Endodermal cell (in vitro differentiated cells): Measurements from ENCODE around the gene LCMT2. TPM values are rescaled to one million over a fixed set of nuclear protein-coding genes. Genes with fewer than 3 reads are reported as not detected.

Source experiments
- DNase-seq: peaks from one replicate; pipeline ENCODE4 v3.0.0-alpha.2; 2017
- H3K27ac ChIP-seq: 2 replicates; pipeline ENCODE4 v1.5.1; 2013; ENCODE audit warnings: mild to moderate bottlenecking, low read depth, low read length, moderate library complexity
- H3K27me3 ChIP-seq: 2 replicates; pipeline ENCODE4 v1.6.1; 2013; ENCODE audit warnings: mild to moderate bottlenecking, low read length, moderate library complexity; ENCODE audit not compliant: insufficient read depth, control insufficient read depth, poor library complexity, severe bottlenecking
- H3K36me3 ChIP-seq: 2 replicates; pipeline ENCODE4 v1.7.0; 2013; ENCODE audit warnings: mild to moderate bottlenecking, low read length, moderate library complexity; ENCODE audit not compliant: control insufficient read depth, insufficient read depth
- H3K4me1 ChIP-seq: one replicate; pipeline ENCODE4 v1.7.0; 2013; ENCODE audit warnings: low read length; ENCODE audit not compliant: control insufficient read depth, insufficient read depth
- H3K4me3 ChIP-seq: 2 replicates; pipeline ENCODE4 v1.5.1; 2013; ENCODE audit warnings: mild to moderate bottlenecking, low read length, moderate library complexity
- H3K9ac ChIP-seq: 2 replicates; pipeline ENCODE4 v1.6.1; 2013; ENCODE audit warnings: mild to moderate bottlenecking, low read length, moderate library complexity; ENCODE audit not compliant: poor library complexity, severe bottlenecking; ENCODE audit errors: extremely low read depth
- H3K9me3 ChIP-seq: 2 replicates; pipeline ENCODE4 v1.6.1; 2013; ENCODE audit warnings: mild to moderate bottlenecking, low read length, moderate library complexity; ENCODE audit not compliant: control insufficient read depth
- H3K27ac Mint-ChIP-seq: 2 replicates; pipeline ENCODE4 v1.8.0; 2020; ENCODE audit warnings: mixed read lengths
- H3K27me3 Mint-ChIP-seq: 2 replicates; pipeline ENCODE4 v1.8.0; 2021; ENCODE audit warnings: mild to moderate bottlenecking, mixed read lengths; ENCODE audit not compliant: insufficient read depth
- H3K36me3 Mint-ChIP-seq: 2 replicates; pipeline ENCODE4 v1.8.0; 2020; ENCODE audit warnings: low read depth, mixed read lengths
- H3K4me1 Mint-ChIP-seq: 2 replicates; pipeline ENCODE4 v1.8.0; 2020; ENCODE audit warnings: mixed read lengths
- H3K4me3 Mint-ChIP-seq: 2 replicates; pipeline ENCODE4 v1.8.0; 2020; ENCODE audit warnings: mild to moderate bottlenecking, moderate library complexity, mixed read lengths
- H3K9me3 Mint-ChIP-seq: 2 replicates; pipeline ENCODE4 v1.8.0; 2020; ENCODE audit warnings: mild to moderate bottlenecking, mixed read lengths
- WGBS, 2 experiments: methylation state at CpG; one replicate each; pipeline versions ENCODE4 v1.1.5 to v1.1.7; 2013; ENCODE audit warnings: missing lambda C conversion rate in 2 of 2, mixed read lengths in 1 of 2; ENCODE audit not compliant: insufficient coverage in 1 of 2, insufficient read length in 1 of 2; 5-methylcytosine and 5-hydroxymethylcytosine counted together
- long read RNA-seq, 4 experiments: library from polyadenylated mRNA in 2 of 4; library from RNA in 1 of 4; library from capped mRNA in 1 of 4; stranded (forward) in 3 of 4; unstranded in 1 of 4; transcript quantifications; one replicate each; pipeline ENCODE4 v2.0.0, GENCODE V29; 2020 to 2021; ENCODE audit warnings: inconsistent platforms in 1 of 4
- polyA plus RNA-seq, 2 experiments: library from polyadenylated mRNA; stranded (reverse); fragments of 50-300 nt; gene quantifications; one replicate each; pipeline ENCODE4 v1.2.3, GENCODE V29; 2013
- total RNA-seq, 2 donors: library from RNA; stranded (reverse); fragmentation: NEBNext Ultra II Directional in 1 of 2; extraction: Animal tissue kit (Norgen Biotek cat#: 25700) in 1 of 2; gene quantifications; 2 replicates in 1 of 2; 3 replicates in 1 of 2; pipeline ENCODE4 v1.2.1, GENCODE V29; 2021
- TF ChIP-seq, protein P1 (sequence below): fragments of 200-600 bp; sonication (generic); conservative IDR thresholded peaks from 2 replicates; pipeline ENCODE4 v1.5.0; 2021; ENCODE audit warnings: antibody characterized with exemption, mild to moderate bottlenecking

Gene LCMT2, protein sequence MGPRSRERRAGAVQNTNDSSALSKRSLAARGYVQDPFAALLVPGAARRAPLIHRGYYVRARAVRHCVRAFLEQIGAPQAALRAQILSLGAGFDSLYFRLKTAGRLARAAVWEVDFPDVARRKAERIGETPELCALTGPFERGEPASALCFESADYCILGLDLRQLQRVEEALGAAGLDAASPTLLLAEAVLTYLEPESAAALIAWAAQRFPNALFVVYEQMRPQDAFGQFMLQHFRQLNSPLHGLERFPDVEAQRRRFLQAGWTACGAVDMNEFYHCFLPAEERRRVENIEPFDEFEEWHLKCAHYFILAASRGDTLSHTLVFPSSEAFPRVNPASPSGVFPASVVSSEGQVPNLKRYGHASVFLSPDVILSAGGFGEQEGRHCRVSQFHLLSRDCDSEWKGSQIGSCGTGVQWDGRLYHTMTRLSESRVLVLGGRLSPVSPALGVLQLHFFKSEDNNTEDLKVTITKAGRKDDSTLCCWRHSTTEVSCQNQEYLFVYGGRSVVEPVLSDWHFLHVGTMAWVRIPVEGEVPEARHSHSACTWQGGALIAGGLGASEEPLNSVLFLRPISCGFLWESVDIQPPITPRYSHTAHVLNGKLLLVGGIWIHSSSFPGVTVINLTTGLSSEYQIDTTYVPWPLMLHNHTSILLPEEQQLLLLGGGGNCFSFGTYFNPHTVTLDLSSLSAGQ
- total RNA-seq: 10 to 100 TPM; 12.6 to 13.2 TPM
- 9.9 TPM for polyA plus RNA-seq (2013, experiment 1 of 2)
- polyA plus RNA-seq (2013, experiment 2 of 2): 10.1 TPM
- long read RNA-seq, experiment 1, full-length matches to known transcripts: 3 of 3 reads
- long read RNA-seq, experiment 1, partial matches to known transcripts: 0 of 3 reads
- long read RNA-seq, experiment 1, other reads (novel, unspliced or antisense): 0 of 3 reads
- long read RNA-seq, experiment 2, full-length matches to known transcripts: 22 of 22 reads
- long read RNA-seq, experiment 2, partial matches to known transcripts: 0 of 22 reads
- long read RNA-seq, experiment 2, other reads (novel, unspliced or antisense): 0 of 22 reads
- long read RNA-seq, experiment 3, full-length matches to known transcripts: 62 of 62 reads
- long read RNA-seq, experiment 3, partial matches to known transcripts: 0 of 62 reads
- long read RNA-seq, experiment 3, other reads (novel, unspliced or antisense): 0 of 62 reads
- long read RNA-seq, experiment 4, full-length matches to known transcripts: 10 of 10 reads
- long read RNA-seq, experiment 4, partial matches to known transcripts: 0 of 10 reads
- long read RNA-seq, experiment 4, other reads (novel, unspliced or antisense): 0 of 10 reads

DNA sequence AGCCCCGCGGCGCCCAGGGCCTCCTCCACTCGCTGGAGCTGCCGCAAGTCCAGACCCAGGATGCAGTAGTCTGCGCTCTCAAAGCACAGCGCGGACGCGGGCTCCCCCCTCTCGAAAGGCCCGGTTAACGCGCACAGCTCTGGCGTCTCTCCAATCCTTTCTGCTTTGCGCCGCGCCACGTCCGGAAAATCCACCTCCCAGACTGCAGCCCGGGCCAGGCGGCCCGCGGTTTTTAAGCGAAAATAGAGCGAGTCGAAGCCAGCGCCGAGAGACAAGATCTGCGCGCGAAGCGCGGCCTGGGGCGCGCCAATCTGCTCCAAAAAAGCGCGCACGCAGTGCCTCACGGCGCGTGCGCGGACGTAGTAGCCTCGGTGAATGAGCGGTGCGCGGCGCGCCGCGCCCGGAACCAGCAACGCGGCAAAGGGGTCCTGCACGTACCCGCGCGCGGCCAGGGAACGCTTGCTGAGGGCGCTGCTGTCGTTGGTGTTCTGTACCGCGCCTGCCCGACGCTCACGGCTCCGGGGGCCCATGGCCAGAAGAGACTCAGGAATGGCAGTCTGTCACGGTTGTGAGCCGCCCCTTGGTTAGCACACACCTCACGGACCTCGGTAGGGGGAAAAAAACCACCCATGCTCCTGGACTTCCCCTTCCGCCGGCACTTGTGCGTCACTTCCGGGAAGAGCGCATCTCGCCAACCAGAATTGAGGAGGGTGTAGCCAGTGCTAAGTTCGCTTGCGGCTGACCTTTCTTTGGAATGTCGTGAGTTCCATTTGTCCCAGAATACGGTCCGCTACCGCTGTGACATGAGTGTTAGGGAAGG lies at the start of gene LCMT2:
LCMT2 (minus strand) TSS at position 614 of the 820 bp plus-strand sequence; CDS start at position 530, 84 bp downstream.
- H3K36me3 ChIP-seq: peaks cover 17% of the 10 kb centered on the region
- peak within 1 kb of the TSS; percentile 90 for H3K27ac ChIP-seq
- peaks cover 8% of the 10 kb centered on the region for H3K4me1 ChIP-seq
- H3K27me3 Mint-ChIP-seq: peaks cover 6% of the 10 kb centered on the region
- peak within 1 kb of the TSS; percentile 73 for H3K9ac ChIP-seq
- peaks cover 13% of the 10 kb centered on the region for H3K36me3 Mint-ChIP-seq
- peak within 1 kb of the TSS; percentile 98 for H3K27ac Mint-ChIP-seq
- H3K9me3 ChIP-seq: no peaks in the 10 kb centered on the region
- DNase-seq: peak; percentile 96
- WGBS, 2 experiments: 0% methylated on average over 48 to 86 of the region's 86 CpGs
- peaks cover 4% of the 10 kb centered on the region for H3K27me3 ChIP-seq
- peak within 1 kb of the TSS; percentile 91 for H3K4me3 Mint-ChIP-seq
- peaks cover 24% of the 10 kb centered on the region for H3K4me1 Mint-ChIP-seq
- peak within 1 kb of the TSS; percentile 92 for H3K4me3 ChIP-seq
- H3K9me3 Mint-ChIP-seq: no peaks in the 10 kb centered on the region
- TF ChIP-seq, protein P1, sequence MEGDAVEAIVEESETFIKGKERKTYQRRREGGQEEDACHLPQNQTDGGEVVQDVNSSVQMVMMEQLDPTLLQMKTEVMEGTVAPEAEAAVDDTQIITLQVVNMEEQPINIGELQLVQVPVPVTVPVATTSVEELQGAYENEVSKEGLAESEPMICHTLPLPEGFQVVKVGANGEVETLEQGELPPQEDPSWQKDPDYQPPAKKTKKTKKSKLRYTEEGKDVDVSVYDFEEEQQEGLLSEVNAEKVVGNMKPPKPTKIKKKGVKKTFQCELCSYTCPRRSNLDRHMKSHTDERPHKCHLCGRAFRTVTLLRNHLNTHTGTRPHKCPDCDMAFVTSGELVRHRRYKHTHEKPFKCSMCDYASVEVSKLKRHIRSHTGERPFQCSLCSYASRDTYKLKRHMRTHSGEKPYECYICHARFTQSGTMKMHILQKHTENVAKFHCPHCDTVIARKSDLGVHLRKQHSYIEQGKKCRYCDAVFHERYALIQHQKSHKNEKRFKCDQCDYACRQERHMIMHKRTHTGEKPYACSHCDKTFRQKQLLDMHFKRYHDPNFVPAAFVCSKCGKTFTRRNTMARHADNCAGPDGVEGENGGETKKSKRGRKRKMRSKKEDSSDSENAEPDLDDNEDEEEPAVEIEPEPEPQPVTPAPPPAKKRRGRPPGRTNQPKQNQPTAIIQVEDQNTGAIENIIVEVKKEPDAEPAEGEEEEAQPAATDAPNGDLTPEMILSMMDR: no peak

DNA sequence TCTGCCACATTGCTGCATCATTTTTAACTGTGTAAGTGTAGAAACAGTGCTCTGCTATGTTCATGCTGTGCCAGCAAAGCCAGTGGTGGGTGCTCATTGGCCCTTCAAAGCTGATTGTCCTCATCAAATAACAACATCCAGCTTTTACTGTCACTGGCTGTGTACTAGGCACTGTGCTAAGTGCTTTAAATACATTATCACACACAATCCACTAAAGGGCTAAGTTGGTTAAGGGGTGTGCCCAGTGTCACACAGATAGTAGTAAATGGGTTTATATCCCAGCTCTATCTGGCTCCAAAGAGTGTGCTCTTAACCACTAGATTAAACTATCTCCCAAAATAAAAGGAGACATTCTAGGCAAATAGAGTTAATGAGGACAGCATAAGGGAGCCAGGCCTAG lies 48.2 kb upstream of the LCMT2 start:
- Histone ChIP-seq H3K4me1 (no peaks in the 10 kb centered on the region), H3K9ac (no peak overlapping the region), H3K36me3 (peaks cover 65% of the 10 kb centered on the region), H3K27me3 (no peaks in the 10 kb centered on the region), H3K27ac (no peak overlapping the region), H3K9me3 (no peaks in the 10 kb centered on the region), H3K4me3 (no peak overlapping the region)
- TF ChIP-seq, protein P1: no peak
- no peak overlapping the region for H3K27ac Mint-ChIP-seq
- no peaks in the 10 kb centered on the region for H3K9me3 Mint-ChIP-seq
- H3K27me3 Mint-ChIP-seq: no peaks in the 10 kb centered on the region
- H3K4me3 Mint-ChIP-seq: no peak overlapping the region
- no peaks in the 10 kb centered on the region for H3K4me1 Mint-ChIP-seq
- H3K36me3 Mint-ChIP-seq: peaks cover 59% of the 10 kb centered on the region
- DNase-seq: no peak
